HG03097 (cell line): ENCODE data around the gene STXBP5.

Experiments used
- ATAC-seq: cut with Tn5 transposase; IDR thresholded peaks from one replicate; pipeline ENCODE4 v1.9.1; 2021; ENCODE audit not compliant: unreplicated experiment, low FRiP score

Gene STXBP5

GRCh38 chr6:147177286-147177685, 26.9 kb upstream of the STXBP5 start:
- no peak for ATAC-seq

GRCh38 chr6:147178355-147178754, 25.9 kb upstream of the STXBP5 start:
- no peak for ATAC-seq

- ATAC-seq: no peak
Observed at GRCh38 chr6:147179809-147180208, 24.4 kb upstream of the STXBP5 start.

GRCh38 chr6:147180926-147181325, 23.3 kb upstream of the STXBP5 start:
- ATAC-seq: no peak

- ATAC-seq: no peak
Observed at GRCh38 chr6:147184379-147184778, 19.8 kb upstream of the STXBP5 start.

GRCh38 chr6:147185216-147185615, 19.0 kb upstream of the STXBP5 start:
- ATAC-seq: no peak

- no peak for ATAC-seq
Observed at GRCh38 chr6:147190556-147190955, 13.7 kb upstream of the STXBP5 start.

GRCh38 chr6:147192278-147192911, 11.8 kb upstream of the STXBP5 start:
- ATAC-seq: no peak

- ATAC-seq: no peak
Observed at GRCh38 chr6:147194652-147195411, 9.4 kb upstream of the STXBP5 start.

GRCh38 chr6:147195510-147195909, 8.7 kb upstream of the STXBP5 start:
- ATAC-seq: no peak

GRCh38 chr6:147195987-147196386, 8.2 kb upstream of the STXBP5 start:
- ATAC-seq: no peak

- ATAC-seq: no peak
Observed at GRCh38 chr6:147200711-147201110, 3.5 kb upstream of the STXBP5 start.

GRCh38 chr6:147201885-147202515, 2.2 kb upstream of the STXBP5 start:
- ATAC-seq: no peak

GRCh38 chr6:147202516-147203310, 1.5 kb upstream of the STXBP5 start:
- peak; percentile 79 for ATAC-seq

- peak; percentile 42 for ATAC-seq
Observed at GRCh38 chr6:147203311-147204059, 732 bp upstream of the STXBP5 start.

- no peak for ATAC-seq
Observed at GRCh38 chr6:147204843-147205311, 660 bp downstream of the STXBP5 start.

- ATAC-seq: no peak
Observed at GRCh38 chr6:147205690-147206600, 1.7 kb downstream of the STXBP5 start.

- no peak for ATAC-seq
Observed at GRCh38 chr6:147207351-147207750, 3.1 kb downstream of the STXBP5 start.
